Activated CD4-positive, alpha-beta T cell treated with anti-CD3 and anti-CD28 coated beads, Interleukin-2, amount 50 U/mL, for 16 hours (primary cell): ENCODE results near the gene CEP63.

Experiments used
- DNase-seq: peaks from one replicate; pipeline ENCODE4 v3.0.0-alpha.2; 2020

The CEP63 gene

DNA sequence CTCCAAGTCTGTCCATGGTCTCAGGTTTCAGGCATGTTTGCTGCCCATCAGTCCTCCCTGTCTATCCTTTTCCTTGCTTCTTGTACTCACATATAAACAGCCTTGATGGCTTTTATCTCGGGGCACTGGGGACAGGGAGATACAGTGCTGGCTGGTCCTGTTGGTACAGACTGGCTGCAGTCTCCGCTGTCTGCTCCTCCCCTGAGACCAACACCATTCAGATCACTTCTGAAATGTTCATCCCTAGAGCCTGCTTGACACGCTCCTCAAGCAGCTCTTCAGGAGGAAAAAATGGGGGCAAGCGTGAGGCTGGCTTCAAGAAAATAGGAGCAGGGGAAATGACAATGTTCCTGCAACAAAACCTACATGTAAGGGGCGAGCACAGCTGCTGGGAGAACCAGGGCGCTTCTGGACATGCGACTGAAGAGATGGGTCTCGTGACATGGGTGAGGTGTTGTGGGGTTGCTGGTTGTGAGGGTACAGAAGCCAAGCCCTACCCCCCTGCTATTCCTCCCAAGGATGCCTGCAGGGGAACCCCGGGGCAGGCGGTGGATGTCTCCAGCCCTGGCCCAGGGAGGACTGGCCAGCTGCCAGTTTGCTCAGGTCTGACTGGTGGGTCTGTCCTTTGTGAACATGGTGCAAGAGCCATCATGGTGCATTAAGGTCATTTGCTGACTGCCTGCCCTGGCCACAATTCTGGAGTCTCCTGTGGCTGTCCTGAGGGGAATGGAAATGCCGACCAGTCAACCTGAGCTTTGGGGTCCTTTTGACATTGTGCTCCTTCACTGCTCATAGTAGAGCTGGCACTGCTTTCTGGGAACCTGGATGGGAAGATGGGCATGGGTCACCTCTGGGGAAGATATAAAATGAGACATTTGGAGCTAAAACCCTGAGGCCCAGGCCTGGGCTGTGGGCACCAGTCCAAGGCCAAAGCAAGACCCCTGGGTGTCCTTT lies 124.9 kb downstream of the CEP63 start:
- no peak for DNase-seq

- DNase-seq = no peak
Measured at GRCh38 chr3:134611516-134611915, 125.7 kb downstream of the CEP63 start.

DNA sequence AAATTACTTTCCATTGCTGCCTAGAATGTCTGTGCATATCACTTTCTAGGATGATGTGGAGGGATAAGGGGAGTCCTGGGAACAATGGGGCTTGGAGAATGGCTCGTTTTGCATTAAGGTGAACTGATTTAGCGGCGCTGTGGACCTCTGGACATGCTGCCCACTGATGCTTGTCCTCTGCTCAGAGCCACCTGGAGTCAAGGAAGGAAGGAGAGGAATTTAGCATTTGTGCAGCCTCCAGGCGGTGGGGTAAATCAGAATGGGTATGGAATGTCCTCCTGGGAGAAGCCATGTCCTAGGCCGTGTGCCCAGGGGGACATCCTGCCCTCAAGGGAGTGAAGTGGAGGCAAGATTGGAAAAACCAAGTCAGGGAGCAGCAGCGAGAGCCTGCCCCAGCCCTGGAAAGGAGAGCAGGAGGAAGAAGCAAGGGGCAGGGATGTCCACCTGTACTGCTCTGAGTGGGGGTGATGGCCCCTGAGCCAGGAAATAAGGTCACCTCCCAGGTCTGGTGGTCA lies 127.2 kb downstream of the CEP63 start:
- no peak for DNase-seq

- no peak for DNase-seq
Measured at GRCh38 chr3:134614955-134615354, 129.1 kb downstream of the CEP63 start.

GRCh38 chr3:134615743-134616142 lies 129.9 kb downstream of the CEP63 start:
- no peak for DNase-seq

GRCh38 chr3:134617608-134618477 lies 132.0 kb downstream of the CEP63 start:
- DNase-seq = no peak

DNA sequence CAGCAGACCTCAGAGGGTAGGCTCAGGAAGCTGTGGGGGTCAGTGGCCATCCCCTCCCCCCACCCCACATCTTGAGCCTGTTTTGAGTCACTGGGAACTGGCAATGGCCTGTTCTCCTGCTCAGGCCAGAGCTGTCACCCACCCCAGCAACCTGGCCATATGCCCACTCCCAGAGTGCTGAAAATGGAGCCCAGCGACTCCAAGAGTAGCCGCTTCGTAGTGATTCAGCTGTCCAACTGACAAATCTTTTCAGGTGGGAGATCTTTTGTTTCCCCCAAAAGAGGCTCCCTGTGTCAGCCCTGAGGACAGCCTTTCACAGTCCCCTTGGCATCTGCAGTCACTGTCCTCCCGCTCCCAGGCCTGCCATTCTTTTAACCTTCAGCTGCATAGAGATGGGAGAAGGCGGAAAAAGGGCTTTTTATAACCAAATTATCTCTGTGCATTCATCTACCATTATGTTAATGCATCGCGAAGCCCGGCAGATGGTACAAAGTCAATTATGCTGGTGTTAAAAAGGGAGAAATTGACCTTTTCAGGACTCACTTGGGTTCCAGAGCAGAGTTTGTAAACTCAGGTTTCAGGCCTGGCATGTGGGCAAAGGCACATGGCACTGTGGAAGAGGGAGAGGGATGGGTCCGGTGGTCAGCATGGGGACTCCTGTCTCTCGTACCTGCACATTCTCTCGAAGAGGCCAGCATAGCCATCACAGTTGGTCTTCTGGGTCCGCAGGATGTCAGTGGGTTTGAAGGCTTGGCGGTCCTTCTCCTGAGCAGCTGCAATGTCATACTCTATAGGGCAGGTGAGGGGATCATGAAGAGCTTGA lies 132.8 kb downstream of the CEP63 start:
- DNase-seq = no peak

- DNase-seq = no peak
Measured at GRCh38 chr3:134619301-134619615, 133.4 kb downstream of the CEP63 start.

- DNase-seq = no peak
Measured at GRCh38 chr3:134619884-134620445, 134.1 kb downstream of the CEP63 start.

DNA sequence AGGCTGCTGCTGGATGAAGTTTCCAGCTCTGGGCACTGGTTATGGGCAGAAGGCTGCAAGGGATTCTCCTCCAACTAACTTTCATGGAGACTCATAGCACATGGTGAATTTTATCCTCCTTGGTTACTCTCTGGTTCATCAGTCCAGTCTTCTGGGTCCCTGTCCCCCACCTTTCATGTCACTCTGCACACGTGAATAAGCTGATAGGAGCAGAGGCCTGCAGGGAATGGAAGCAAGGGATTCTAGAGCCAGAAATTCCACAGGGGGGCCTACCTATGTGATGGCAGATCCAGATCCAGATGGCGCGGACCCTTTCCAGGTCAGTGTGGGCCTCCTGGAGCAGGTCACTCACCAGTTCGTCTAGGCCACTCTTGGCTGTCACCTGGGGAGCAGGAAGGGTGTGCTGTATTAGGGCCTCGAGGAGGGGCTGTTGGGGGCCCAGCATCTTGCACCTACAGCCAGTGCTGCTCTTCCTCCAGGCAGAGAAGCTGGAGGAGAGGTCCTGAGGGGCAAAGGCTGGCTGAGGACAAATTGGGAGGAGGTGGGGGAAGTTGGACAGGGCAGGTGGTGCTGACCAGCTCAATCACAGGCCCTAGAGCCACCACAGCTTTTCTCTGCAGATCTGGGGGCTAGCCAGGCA lies 134.7 kb downstream of the CEP63 start:
- DNase-seq = no peak

GRCh38 chr3:134621854-134622253 lies 136.0 kb downstream of the CEP63 start:
- no peak for DNase-seq

DNA sequence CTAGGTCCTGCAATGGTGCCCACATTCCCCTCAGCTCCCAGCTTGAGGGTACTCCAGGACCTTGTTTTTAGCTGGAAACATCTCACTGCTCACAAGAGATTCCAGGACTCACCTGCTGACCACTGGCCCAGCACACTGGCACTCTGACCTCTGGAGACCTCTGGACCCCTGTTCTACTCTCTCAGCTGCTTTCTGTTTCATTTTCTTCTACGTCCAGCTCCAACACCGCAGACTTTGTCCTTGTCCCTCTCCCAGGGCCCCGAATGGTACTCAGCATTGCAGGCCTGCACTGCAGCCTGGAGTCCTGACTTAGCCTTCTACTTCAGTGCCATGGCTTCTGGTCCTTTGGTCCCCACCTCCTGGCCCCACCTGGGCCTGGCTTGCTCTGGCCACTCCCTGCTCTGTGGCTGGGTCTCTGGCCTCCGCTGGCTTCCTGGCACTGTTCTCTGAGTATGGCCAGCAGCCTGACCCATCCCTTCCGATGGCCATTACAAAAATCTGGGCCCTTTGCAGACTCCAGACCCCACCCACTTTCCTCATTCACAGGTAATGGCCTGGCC lies 137.0 kb downstream of the CEP63 start:
- no peak for DNase-seq

DNA sequence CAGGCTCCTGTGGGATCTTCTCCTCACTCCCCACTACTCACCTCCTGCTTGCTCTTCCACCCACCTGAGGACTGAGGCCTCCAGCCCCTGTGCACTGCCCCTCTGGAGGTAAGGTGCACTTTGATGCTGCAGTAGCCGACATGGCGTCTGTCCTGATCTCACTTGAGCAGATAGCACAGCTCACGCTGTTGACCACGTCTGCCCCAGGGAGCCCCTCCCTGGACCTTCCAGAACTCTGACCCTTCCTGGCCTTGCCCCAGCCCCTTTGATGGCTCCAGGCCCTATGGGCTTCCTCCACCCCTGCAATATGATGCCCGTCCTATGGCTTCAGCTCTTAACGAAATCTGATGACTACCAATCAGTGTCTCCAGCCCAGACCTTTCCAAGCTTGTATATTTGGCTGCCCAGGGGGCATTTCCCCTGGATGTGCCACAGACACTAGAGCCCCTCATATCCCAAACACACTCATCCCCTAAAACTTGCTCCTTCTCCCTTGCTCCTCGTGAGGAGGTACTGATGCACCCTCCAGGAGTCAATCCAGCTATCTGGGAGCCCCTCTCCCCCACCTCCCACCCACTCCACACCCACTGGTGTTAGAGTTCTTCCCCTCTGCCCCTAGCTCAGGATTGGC lies 137.9 kb downstream of the CEP63 start:
- no peak for DNase-seq
